GM23338 (cell line): ENCODE data around the gene AQP1. TPM values are rescaled to one million over a fixed set of nuclear protein-coding genes. Genes with fewer than 3 reads are reported as not detected.

ENCODE experiments used
- ATAC-seq: fragments of 200-7000 bp; cut with Tn5 transposase; 3 replicates; pipeline ENCODE4 v1.9.1; 2020
- DNase-seq: peaks from one replicate; pipeline ENCODE4 v3.0.0-alpha.2; 2015; ENCODE audit warnings: low spot score
- H2AFZ ChIP-seq: fragments of 200-600 bp; sonication (generic); 2 replicates; pipeline ENCODE4 v1.8.0; 2016; ENCODE audit warnings: antibody characterized with exemption, mild to moderate bottlenecking, moderate library complexity
- H3F3A ChIP-seq: fragments of 200-600 bp; sonication (generic); replicated peaks from 2 replicates; pipeline ENCODE4 v1.8.0; 2017; ENCODE audit warnings: antibody characterized with exemption, mixed run types, low read depth
- H3K27ac ChIP-seq: fragments of 200-600 bp; sonication (generic); 2 replicates; pipeline ENCODE4 v1.6.1; 2016; ENCODE audit warnings: low read depth
- H3K27me3 ChIP-seq: fragments of 200-600 bp; sonication (generic); 2 replicates; pipeline ENCODE4 v1.8.0; 2016; ENCODE audit warnings: mild to moderate bottlenecking, mixed run types, moderate library complexity; ENCODE audit not compliant: insufficient read depth
- H3K36me3 ChIP-seq: fragments of 200-600 bp; sonication (generic); 2 replicates; pipeline ENCODE4 v1.8.0; 2016; ENCODE audit warnings: mild to moderate bottlenecking; ENCODE audit not compliant: insufficient read depth
- H3K4me1 ChIP-seq: fragments of 200-600 bp; sonication (generic); 2 replicates; pipeline ENCODE4 v1.8.0; 2016; ENCODE audit warnings: mild to moderate bottlenecking, moderate library complexity; ENCODE audit not compliant: insufficient read depth
- H3K4me2 ChIP-seq: fragments of 200-600 bp; sonication (generic); 2 replicates; pipeline ENCODE4 v1.7.1; 2017; ENCODE audit warnings: mixed run types
- H3K4me3 ChIP-seq: fragments of 200-600 bp; sonication (generic); 2 replicates; pipeline ENCODE4 v1.6.1; 2016; ENCODE audit warnings: mixed run types
- H3K79me2 ChIP-seq: fragments of 200-600 bp; sonication (generic); replicated peaks from 2 replicates; pipeline ENCODE4 v1.8.0; 2017; ENCODE audit warnings: mild to moderate bottlenecking; ENCODE audit not compliant: insufficient read depth
- H3K9me2 ChIP-seq: fragments of 200-600 bp; sonication (generic); 2 replicates; pipeline ENCODE4 v1.8.0; 2017; ENCODE audit not compliant: insufficient read depth
- H4K20me1 ChIP-seq: fragments of 200-600 bp; sonication (generic); replicated peaks from 2 replicates; pipeline ENCODE4 v1.8.0; 2017; ENCODE audit warnings: mild to moderate bottlenecking; ENCODE audit not compliant: insufficient read depth
- H3K27ac Mint-ChIP-seq: 2 replicates; pipeline ENCODE4 v1.8.0; 2020; ENCODE audit warnings: inconsistent platforms, mild to moderate bottlenecking, moderate library complexity, mixed read lengths
- H3K27me3 Mint-ChIP-seq: 3 replicates; pipeline ENCODE4 v1.8.0; 2022; ENCODE audit warnings: low read depth, mild to moderate bottlenecking, moderate library complexity, mixed read lengths, inconsistent platforms; ENCODE audit not compliant: insufficient read depth, poor library complexity
- H3K36me3 Mint-ChIP-seq: 3 replicates; pipeline ENCODE4 v1.8.0; 2021; ENCODE audit warnings: low read depth, mild to moderate bottlenecking, inconsistent platforms, moderate library complexity, mixed read lengths
- H3K4me1 Mint-ChIP-seq: 3 replicates; pipeline ENCODE4 v1.8.0; 2020; ENCODE audit warnings: mild to moderate bottlenecking, inconsistent platforms, mixed read lengths
- H3K4me3 Mint-ChIP-seq: 3 replicates; pipeline ENCODE4 v1.8.0; 2021; ENCODE audit warnings: moderate library complexity, mild to moderate bottlenecking, inconsistent platforms, mixed read lengths
- H3K9me3 Mint-ChIP-seq: 3 replicates; pipeline ENCODE4 v1.8.0; 2020; ENCODE audit warnings: moderate library complexity, mild to moderate bottlenecking, inconsistent platforms, mixed read lengths
- CREB1 ChIP-seq: fragments of 250-450 bp; sonication (Bioruptor Pico); IDR thresholded peaks from 2 replicates; pipeline ENCODE4 v1.5.0; 2020; ENCODE audit warnings: low read depth, mild to moderate bottlenecking, moderate library complexity
- EZH2 ChIP-seq: fragments of 200-600 bp; sonication (generic); IDR thresholded peaks from one replicate; pipeline ENCODE4 v1.8.0; 2017; ENCODE audit warnings: antibody characterized with exemption, mild to moderate bottlenecking, low read depth; ENCODE audit not compliant: unreplicated experiment
- POLR2AphosphoS5 ChIP-seq: IDR thresholded peaks from 2 replicates; pipeline ENCODE4 v1.6.1; 2016; ENCODE audit warnings: antibody characterized with exemption, low read depth
- polyA plus RNA-seq: library from polyadenylated mRNA; unstranded; fragments of >200 nt; fragmentation: Nextera tagmentation; extraction: Ambion mirVana; gene quantifications from 2 replicates; pipeline ENCODE4 v1.2.1, GENCODE V29; 2016
- total RNA-seq: library from RNA; depleted of rRNA; stranded (reverse); fragments of >200 nt; shearing (Covaris generic); gene quantifications from 2 replicates; pipeline ENCODE4 v1.2.3, GENCODE V29; 2014
- TF ChIP-seq, protein P1 (sequence below): IDR thresholded peaks from 2 replicates; pipeline ENCODE4 v1.6.1; 2016; ENCODE audit warnings: antibody characterized with exemption
- TF ChIP-seq, protein P2 (sequence below): fragments of 250-450 bp; sonication (Bioruptor Pico); IDR thresholded peaks from 2 replicates; pipeline ENCODE4 v1.5.0; 2020; ENCODE audit warnings: mild to moderate bottlenecking, moderate library complexity
- TF ChIP-seq, protein P3 (sequence below): IDR thresholded peaks from one replicate; pipeline ENCODE4 v1.6.1; 2018; ENCODE audit warnings: antibody characterized with exemption; ENCODE audit not compliant: unreplicated experiment
- TF ChIP-seq, protein P4 (sequence below), 2 experiments: fragments of 200-600 bp in 1 of 2; sonication (generic) in 1 of 2; conservative IDR thresholded peaks; 2 replicates each; pipeline versions ENCODE4 v1.5.1 to v1.6.1; 2016 to 2017; ENCODE audit warnings: antibody characterized with exemption in 2 of 2, low read depth in 2 of 2, mild to moderate bottlenecking in 2 of 2, moderate library complexity in 1 of 2

AQP1 gene
- total and polyA plus RNA-seq, 2 experiments from 2014 or later: 0.28 TPM; not detected in 1

DNA sequence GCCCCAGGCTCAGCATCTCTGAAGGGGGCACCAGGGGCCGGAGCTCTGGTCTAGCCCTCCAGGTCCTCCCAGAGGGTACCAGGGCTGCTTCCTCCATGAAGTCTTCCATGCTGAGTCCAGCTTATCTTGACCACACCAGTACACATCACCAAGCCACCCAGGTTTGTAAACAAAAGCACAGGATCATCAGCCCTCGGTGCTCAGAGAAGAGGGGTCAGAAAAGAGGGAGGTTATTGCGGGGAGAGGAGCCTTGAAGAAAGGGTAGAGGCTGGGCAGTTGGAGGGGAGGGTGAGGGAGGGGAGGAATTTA is 23.9 kb downstream of the AQP1 start:
- H4K20me1 ChIP-seq: no peaks in the 10 kb centered on the region
- no peaks in the 10 kb centered on the region for H3K79me2 ChIP-seq
- Mint-ChIP-seq H3K27ac (no peak overlapping the region), H3K36me3 (no peaks in the 10 kb centered on the region), H3K4me1 (peaks cover 7% of the 10 kb centered on the region; the same call in 2 of the 3 replicates), H3K4me3 (no peak overlapping the region), H3K9me3 (no peaks in the 10 kb centered on the region), H3K27me3 (peaks cover 12% of the 10 kb centered on the region)
- no peaks in the 10 kb centered on the region for H3K36me3 ChIP-seq
- peaks cover 6% of the 10 kb centered on the region; the same call in 1 of the 2 replicates for H3K4me1 ChIP-seq
- no peaks in the 10 kb centered on the region for H3K27me3 ChIP-seq
- H3K4me2 ChIP-seq: no peak overlapping the region
- no peak overlapping the region for H3K4me3 ChIP-seq
- TF ChIP-seq EZH2: no peak
- TF ChIP-seq, protein P1, sequence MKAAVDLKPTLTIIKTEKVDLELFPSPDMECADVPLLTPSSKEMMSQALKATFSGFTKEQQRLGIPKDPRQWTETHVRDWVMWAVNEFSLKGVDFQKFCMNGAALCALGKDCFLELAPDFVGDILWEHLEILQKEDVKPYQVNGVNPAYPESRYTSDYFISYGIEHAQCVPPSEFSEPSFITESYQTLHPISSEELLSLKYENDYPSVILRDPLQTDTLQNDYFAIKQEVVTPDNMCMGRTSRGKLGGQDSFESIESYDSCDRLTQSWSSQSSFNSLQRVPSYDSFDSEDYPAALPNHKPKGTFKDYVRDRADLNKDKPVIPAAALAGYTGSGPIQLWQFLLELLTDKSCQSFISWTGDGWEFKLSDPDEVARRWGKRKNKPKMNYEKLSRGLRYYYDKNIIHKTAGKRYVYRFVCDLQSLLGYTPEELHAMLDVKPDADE: no peak
- TF ChIP-seq, protein P2, sequence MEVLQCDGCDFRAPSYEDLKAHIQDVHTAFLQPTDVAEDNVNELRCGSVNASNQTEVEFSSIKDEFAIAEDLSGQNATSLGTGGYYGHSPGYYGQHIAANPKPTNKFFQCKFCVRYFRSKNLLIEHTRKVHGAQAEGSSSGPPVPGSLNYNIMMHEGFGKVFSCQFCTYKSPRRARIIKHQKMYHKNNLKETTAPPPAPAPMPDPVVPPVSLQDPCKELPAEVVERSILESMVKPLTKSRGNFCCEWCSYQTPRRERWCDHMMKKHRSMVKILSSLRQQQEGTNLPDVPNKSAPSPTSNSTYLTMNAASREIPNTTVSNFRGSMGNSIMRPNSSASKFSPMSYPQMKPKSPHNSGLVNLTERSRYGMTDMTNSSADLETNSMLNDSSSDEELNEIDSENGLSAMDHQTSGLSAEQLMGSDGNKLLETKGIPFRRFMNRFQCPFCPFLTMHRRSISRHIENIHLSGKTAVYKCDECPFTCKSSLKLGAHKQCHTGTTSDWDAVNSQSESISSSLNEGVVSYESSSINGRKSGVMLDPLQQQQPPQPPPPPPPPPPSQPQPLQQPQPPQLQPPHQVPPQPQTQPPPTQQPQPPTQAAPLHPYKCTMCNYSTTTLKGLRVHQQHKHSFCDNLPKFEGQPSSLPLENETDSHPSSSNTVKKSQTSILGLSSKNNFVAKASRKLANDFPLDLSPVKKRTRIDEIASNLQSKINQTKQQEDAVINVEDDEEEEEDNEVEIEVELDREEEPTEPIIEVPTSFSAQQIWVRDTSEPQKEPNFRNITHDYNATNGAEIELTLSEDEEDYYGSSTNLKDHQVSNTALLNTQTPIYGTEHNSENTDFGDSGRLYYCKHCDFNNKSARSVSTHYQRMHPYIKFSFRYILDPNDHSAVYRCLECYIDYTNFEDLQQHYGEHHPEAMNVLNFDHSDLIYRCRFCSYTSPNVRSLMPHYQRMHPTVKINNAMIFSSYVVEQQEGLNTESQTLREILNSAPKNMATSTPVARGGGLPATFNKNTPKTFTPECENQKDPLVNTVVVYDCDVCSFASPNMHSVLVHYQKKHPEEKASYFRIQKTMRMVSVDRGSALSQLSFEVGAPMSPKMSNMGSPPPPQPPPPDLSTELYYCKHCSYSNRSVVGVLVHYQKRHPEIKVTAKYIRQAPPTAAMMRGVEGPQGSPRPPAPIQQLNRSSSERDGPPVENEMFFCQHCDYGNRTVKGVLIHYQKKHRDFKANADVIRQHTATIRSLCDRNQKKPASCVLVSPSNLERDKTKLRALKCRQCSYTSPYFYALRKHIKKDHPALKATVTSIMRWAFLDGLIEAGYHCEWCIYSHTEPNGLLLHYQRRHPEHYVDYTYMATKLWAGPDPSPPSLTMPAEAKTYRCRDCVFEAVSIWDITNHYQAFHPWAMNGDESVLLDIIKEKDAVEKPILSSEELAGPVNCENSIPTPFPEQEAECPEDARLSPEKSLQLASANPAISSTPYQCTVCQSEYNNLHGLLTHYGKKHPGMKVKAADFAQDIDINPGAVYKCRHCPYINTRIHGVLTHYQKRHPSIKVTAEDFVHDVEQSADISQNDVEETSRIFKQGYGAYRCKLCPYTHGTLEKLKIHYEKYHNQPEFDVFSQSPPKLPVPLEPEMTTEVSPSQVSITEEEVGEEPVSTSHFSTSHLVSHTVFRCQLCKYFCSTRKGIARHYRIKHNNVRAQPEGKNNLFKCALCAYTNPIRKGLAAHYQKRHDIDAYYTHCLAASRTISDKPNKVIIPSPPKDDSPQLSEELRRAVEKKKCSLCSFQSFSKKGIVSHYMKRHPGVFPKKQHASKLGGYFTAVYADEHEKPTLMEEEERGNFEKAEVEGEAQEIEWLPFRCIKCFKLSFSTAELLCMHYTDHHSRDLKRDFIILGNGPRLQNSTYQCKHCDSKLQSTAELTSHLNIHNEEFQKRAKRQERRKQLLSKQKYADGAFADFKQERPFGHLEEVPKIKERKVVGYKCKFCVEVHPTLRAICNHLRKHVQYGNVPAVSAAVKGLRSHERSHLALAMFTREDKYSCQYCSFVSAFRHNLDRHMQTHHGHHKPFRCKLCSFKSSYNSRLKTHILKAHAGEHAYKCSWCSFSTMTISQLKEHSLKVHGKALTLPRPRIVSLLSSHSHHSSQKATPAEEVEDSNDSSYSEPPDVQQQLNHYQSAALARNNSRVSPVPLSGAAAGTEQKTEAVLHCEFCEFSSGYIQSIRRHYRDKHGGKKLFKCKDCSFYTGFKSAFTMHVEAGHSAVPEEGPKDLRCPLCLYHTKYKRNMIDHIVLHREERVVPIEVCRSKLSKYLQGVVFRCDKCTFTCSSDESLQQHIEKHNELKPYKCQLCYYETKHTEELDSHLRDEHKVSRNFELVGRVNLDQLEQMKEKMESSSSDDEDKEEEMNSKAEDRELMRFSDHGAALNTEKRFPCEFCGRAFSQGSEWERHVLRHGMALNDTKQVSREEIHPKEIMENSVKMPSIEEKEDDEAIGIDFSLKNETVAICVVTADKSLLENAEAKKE: no peak
- TF ChIP-seq POLR2AphosphoS5: no peak
- H2AFZ ChIP-seq: no peak overlapping the region
- DNase-seq: no peak
- no peak for ATAC-seq
- H3K27ac ChIP-seq: no peak overlapping the region
- H3F3A ChIP-seq: no peaks in the 10 kb centered on the region
- H3K9me2 ChIP-seq: no peaks in the 10 kb centered on the region

DNA sequence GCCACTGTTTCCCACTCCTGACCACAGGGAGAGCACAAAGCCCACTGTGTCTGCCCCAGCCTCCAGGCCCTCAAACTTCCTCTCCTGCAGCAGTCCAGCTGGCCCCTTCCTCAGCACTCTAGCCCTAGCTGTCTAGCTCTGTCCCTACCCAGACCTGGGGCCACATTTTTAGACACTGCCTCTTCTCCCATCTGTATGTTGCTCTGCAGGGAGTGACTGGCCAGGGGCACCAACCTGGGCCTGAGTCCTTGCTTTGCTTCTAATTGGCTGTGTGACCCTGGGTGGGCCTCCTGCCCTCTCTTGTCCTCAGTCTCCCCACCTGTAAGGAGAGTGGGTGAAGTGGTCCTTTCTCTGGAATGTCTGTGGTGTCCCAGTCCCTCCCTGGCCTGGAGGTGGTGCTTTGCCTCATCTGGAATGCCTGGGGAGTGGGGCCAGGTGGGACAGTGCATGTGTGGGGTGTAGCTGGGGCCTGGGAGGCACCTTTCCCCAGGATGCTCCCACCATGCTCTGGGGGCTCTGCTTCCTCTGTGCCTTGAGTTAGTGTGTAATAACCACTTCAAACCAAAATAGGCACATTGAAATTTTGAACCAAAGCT is 25.1 kb downstream of the AQP1 start:
- ATAC-seq: no peak
- H3K4me3 Mint-ChIP-seq: no peak overlapping the region
- TF ChIP-seq, protein P1: no peak
- TF ChIP-seq, protein P3, sequence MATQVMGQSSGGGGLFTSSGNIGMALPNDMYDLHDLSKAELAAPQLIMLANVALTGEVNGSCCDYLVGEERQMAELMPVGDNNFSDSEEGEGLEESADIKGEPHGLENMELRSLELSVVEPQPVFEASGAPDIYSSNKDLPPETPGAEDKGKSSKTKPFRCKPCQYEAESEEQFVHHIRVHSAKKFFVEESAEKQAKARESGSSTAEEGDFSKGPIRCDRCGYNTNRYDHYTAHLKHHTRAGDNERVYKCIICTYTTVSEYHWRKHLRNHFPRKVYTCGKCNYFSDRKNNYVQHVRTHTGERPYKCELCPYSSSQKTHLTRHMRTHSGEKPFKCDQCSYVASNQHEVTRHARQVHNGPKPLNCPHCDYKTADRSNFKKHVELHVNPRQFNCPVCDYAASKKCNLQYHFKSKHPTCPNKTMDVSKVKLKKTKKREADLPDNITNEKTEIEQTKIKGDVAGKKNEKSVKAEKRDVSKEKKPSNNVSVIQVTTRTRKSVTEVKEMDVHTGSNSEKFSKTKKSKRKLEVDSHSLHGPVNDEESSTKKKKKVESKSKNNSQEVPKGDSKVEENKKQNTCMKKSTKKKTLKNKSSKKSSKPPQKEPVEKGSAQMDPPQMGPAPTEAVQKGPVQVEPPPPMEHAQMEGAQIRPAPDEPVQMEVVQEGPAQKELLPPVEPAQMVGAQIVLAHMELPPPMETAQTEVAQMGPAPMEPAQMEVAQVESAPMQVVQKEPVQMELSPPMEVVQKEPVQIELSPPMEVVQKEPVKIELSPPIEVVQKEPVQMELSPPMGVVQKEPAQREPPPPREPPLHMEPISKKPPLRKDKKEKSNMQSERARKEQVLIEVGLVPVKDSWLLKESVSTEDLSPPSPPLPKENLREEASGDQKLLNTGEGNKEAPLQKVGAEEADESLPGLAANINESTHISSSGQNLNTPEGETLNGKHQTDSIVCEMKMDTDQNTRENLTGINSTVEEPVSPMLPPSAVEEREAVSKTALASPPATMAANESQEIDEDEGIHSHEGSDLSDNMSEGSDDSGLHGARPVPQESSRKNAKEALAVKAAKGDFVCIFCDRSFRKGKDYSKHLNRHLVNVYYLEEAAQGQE: no peak
- no peak for TF ChIP-seq CREB1 (CRISPR knock-in tag)
- TF ChIP-seq, protein P4, sequence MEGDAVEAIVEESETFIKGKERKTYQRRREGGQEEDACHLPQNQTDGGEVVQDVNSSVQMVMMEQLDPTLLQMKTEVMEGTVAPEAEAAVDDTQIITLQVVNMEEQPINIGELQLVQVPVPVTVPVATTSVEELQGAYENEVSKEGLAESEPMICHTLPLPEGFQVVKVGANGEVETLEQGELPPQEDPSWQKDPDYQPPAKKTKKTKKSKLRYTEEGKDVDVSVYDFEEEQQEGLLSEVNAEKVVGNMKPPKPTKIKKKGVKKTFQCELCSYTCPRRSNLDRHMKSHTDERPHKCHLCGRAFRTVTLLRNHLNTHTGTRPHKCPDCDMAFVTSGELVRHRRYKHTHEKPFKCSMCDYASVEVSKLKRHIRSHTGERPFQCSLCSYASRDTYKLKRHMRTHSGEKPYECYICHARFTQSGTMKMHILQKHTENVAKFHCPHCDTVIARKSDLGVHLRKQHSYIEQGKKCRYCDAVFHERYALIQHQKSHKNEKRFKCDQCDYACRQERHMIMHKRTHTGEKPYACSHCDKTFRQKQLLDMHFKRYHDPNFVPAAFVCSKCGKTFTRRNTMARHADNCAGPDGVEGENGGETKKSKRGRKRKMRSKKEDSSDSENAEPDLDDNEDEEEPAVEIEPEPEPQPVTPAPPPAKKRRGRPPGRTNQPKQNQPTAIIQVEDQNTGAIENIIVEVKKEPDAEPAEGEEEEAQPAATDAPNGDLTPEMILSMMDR (conservative IDR thresholded peaks at IDR 0.05; ENCODE audit: low read depth in 2 of 2): no peak

More for the DNA sequence above, 25.1 kb downstream of the AQP1 start:
- H3K4me2 ChIP-seq: no peak overlapping the region
- no peaks in the 10 kb centered on the region for H3K9me2 ChIP-seq
- Mint-ChIP-seq H3K9me3 (no peaks in the 10 kb centered on the region), H3K27ac (no peak overlapping the region), H3K27me3 (peaks cover 8% of the 10 kb centered on the region), H3K4me1 (peaks cover 7% of the 10 kb centered on the region; the same call in 2 of the 3 replicates), H3K36me3 (no peaks in the 10 kb centered on the region)
- H3K79me2 ChIP-seq: no peaks in the 10 kb centered on the region
- DNase-seq: no peak
- H3K27me3 ChIP-seq: no peaks in the 10 kb centered on the region
- H3K4me3 ChIP-seq: no peak overlapping the region
- no peaks in the 10 kb centered on the region for H3K36me3 ChIP-seq
- no peaks in the 10 kb centered on the region for H4K20me1 ChIP-seq
- no peaks in the 10 kb centered on the region for H3F3A ChIP-seq
- no peak overlapping the region for H3K27ac ChIP-seq
- H2AFZ ChIP-seq: no peak overlapping the region
- H3K4me1 ChIP-seq: peaks cover 6% of the 10 kb centered on the region; the same call in 1 of the 2 replicates
